Activated CD4-positive, alpha-beta memory T cell treated with anti-CD3 and anti-CD28 coated beads for 36 hours (primary cell): ENCODE data around the gene FZD1. TPM values are rescaled to one million over a fixed set of nuclear protein-coding genes. Genes with fewer than 3 reads are reported as not detected.

Experiments used
- CTCF ChIA-PET: fragments of 350-600 bp; sonication (Branson Sonifier 250); formaldehyde crosslinking; loops from one replicate; lab custom pipeline; 2021; ENCODE audit warnings: antibody characterized with exemption, inconsistent platforms; lab: Charles Lee
- POLR2A ChIA-PET: fragments of 350-600 bp; sonication (Branson Sonifier 250); formaldehyde crosslinking; loops from one replicate; lab custom pipeline; 2021; ENCODE audit warnings: antibody characterized with exemption; lab: Charles Lee
- DNase-seq: peaks from one replicate; pipeline ENCODE4 v3.0.0-alpha.2; 2020
- H3K27ac Mint-ChIP-seq: one replicate; pipeline ENCODE4 v1.8.0; 2021; ENCODE audit warnings: mixed read lengths
- H3K27me3 Mint-ChIP-seq: one replicate; pipeline ENCODE4 v1.8.0; 2021; ENCODE audit warnings: mixed read lengths
- H3K36me3 Mint-ChIP-seq: one replicate; pipeline ENCODE4 v1.8.0; 2021; ENCODE audit warnings: mixed read lengths
- H3K4me1 Mint-ChIP-seq: one replicate; pipeline ENCODE4 v1.8.0; 2021; ENCODE audit warnings: low read depth, mixed read lengths
- H3K4me3 Mint-ChIP-seq: one replicate; pipeline ENCODE4 v1.8.0; 2021; ENCODE audit warnings: mild to moderate bottlenecking, mixed read lengths
- H3K9me3 Mint-ChIP-seq: one replicate; pipeline ENCODE4 v1.8.0; 2021; ENCODE audit warnings: mixed read lengths
- intact Hi-C: fragments of 100-400 bp; cut with micrococcal nuclease; formaldehyde crosslinking; loops from one replicate; pipeline ENCODE4 v1.15.1; 2023
- total RNA-seq, 2 experiments: library from RNA; stranded (reverse); gene quantifications; one replicate each; pipeline ENCODE4 v1.2.3, GENCODE V29; 2021

Gene FZD1
- under 1 TPM in 1 of 2 experiments, not detected in 1; 0.05 TPM for total RNA-seq

GRCh38 chr7:91264046-91264923, at the start of gene FZD1:
Gene FZD1 (plus strand): TSS chr7:91264433. CDS start chr7:91264881, 448 bp downstream.
- Mint-ChIP-seq H3K27me3 (peaks cover 54% of the 10 kb centered on the region), H3K27ac (no peak within 1 kb of the TSS)

DNA sequence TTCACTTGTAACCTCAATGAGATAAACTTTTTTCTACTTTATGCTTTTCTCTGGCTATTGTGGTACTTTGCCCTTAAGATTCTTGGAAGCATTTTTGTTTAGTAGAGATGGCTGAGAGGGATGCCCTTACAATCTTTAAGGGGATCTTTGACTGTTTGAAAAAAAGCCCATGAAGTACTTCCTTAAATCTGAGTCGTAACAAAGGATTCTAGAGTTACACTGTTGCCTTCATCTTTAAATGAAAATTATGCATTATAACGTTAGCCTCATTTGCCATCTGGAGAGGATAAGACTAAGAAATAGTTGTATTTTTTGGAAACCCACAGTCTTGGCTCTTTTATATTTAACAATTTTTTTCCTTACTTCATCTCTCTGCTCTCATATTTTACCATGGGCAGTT, 37.8 kb upstream of the FZD1 start:
- Mint-ChIP-seq H3K4me1 (no peaks in the 10 kb centered on the region), H3K9me3 (no peaks in the 10 kb centered on the region), H3K27me3 (no peaks in the 10 kb centered on the region), H3K36me3 (no peaks in the 10 kb centered on the region), H3K4me3 (no peak overlapping the region), H3K27ac (no peak overlapping the region)
- POLR2A ChIA-PET = no interaction called here
- intact Hi-C loops = no loop called here
- DNase-seq = no peak
- CTCF ChIA-PET = no interaction called here

More at GRCh38 chr7:91264046-91264923, at the start of gene FZD1:
- Mint-ChIP-seq H3K36me3 (no peaks in the 10 kb centered on the region), H3K4me1 (peaks cover 1% of the 10 kb centered on the region), H3K4me3 (peak within 1 kb of the TSS; percentile 64), H3K9me3 (no peaks in the 10 kb centered on the region)
- ChIA-PET CTCF (no interaction called here), POLR2A (no interaction called here)
- DNase-seq = peak; percentile 79
- intact Hi-C loops = loop anchor here (5.0 kb wide), 3 partner anchors 177 to 1183 kb away; partner anchors contain the start of genes GATAD1 and MTERF1

DNA sequence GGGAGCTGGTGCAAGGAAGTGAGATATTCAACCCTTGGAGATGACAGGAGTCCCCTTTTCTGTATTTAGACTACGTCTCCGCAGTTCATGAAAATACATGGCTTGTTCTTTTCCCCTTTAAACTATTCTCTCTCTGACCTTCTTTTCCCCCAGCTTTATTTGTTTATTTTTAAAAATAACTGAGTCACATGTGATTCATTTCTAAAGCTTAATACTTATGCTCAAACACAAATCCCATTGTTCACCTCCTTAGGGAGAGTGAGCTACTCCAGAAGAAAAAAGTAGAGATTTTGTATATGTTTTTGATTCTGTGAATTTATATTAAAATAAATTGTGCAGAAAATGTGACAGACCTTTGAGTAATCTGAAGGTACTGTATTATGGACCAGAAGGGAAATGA, 35.9 kb upstream of the FZD1 start:
- no peaks in the 10 kb centered on the region for H3K36me3 Mint-ChIP-seq
- intact Hi-C loops = no loop called here
- no peak overlapping the region for H3K4me3 Mint-ChIP-seq
- no peaks in the 10 kb centered on the region for H3K27me3 Mint-ChIP-seq
- no peaks in the 10 kb centered on the region for H3K4me1 Mint-ChIP-seq
- no peak overlapping the region for H3K27ac Mint-ChIP-seq
- DNase-seq = no peak
- CTCF ChIA-PET = no interaction called here
- POLR2A ChIA-PET = no interaction called here
- H3K9me3 Mint-ChIP-seq = no peaks in the 10 kb centered on the region

- no peak for DNase-seq
- intact Hi-C loops = no loop called here
- POLR2A ChIA-PET = no interaction called here
- Mint-ChIP-seq H3K9me3 (no peaks in the 10 kb centered on the region), H3K36me3 (no peaks in the 10 kb centered on the region), H3K4me1 (no peaks in the 10 kb centered on the region), H3K27me3 (no peaks in the 10 kb centered on the region), H3K4me3 (no peak overlapping the region), H3K27ac (no peak overlapping the region)
- CTCF ChIA-PET = no interaction called here
Observed at GRCh38 chr7:91228927-91229558, 35.2 kb upstream of the FZD1 start.

DNA sequence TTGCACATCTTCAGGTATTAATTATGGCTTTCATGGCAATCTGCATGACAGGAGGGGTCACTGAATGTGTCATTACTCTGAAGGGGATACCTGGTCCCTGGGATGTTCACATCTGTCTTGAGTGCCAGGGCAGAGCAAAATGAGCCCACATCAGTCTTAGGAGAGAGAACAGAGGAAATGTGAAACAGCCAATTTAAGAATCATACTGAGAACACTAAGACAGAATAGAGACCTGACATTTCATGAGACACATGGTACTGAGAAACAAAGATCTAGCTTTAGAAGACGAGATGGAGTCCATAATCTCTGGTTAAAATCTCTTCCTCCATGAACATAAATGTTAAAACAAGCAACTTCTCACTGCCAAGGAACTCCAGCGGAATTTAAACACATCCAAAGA, 34.1 kb upstream of the FZD1 start:
- Mint-ChIP-seq H3K9me3 (no peaks in the 10 kb centered on the region), H3K4me1 (no peaks in the 10 kb centered on the region), H3K27me3 (no peaks in the 10 kb centered on the region), H3K36me3 (no peaks in the 10 kb centered on the region), H3K27ac (no peak overlapping the region), H3K4me3 (no peak overlapping the region)
- intact Hi-C loops = no loop called here
- CTCF ChIA-PET = no interaction called here
- DNase-seq = no peak
- POLR2A ChIA-PET = no interaction called here

DNA sequence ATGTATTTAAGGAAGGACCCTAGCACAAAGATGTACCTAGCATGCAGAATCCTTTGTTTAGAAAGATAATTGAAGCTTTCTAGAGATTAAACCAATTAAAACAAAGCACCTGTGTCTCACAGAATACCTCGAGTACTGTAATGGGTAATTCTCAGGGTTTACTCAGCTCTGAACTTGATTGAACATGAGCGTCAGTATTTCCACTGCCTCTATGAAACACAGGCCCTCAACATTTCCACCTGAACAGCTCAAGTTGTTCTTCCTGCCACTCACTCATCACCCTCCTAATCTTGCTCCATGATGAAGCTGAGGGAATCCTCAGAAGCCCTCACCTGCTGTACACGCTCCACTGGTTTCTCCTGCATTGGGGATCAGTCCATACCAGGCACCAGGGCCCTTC, 33.7 kb upstream of the FZD1 start:
- Mint-ChIP-seq H3K27me3 (no peaks in the 10 kb centered on the region), H3K9me3 (no peaks in the 10 kb centered on the region), H3K4me3 (no peak overlapping the region), H3K27ac (no peak overlapping the region), H3K4me1 (no peaks in the 10 kb centered on the region), H3K36me3 (no peaks in the 10 kb centered on the region)
- no peak for DNase-seq
- intact Hi-C loops = no loop called here
- ChIA-PET POLR2A (no interaction called here), CTCF (no interaction called here)

DNA sequence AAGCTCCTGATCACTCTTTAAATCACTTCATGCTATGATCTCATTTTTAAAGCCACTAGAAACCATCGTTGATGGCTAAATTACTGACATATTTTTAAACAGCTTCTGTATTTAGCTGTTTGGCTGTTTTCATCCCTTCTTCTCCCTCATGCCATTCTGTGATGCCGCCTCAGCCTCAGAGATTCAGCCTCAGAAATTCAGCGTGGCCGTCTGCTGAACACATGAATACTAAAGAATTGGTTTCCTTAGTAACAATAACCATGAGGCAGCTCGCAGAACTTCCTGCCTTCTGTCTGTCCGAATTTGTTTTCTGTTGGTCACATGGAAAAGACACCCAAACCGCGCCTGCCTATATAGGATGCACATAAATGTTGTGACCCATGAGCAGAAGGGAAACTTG, 31.0 kb upstream of the FZD1 start:
- DNase-seq = no peak
- Mint-ChIP-seq H3K27me3 (no peaks in the 10 kb centered on the region), H3K4me3 (no peak overlapping the region), H3K9me3 (no peaks in the 10 kb centered on the region), H3K27ac (no peak overlapping the region), H3K4me1 (no peaks in the 10 kb centered on the region), H3K36me3 (no peaks in the 10 kb centered on the region)
- POLR2A ChIA-PET = no interaction called here
- intact Hi-C loops = no loop called here
- CTCF ChIA-PET = no interaction called here

- intact Hi-C loops = no loop called here
- POLR2A ChIA-PET = no interaction called here
- CTCF ChIA-PET = no interaction called here
- Mint-ChIP-seq H3K27me3 (no peaks in the 10 kb centered on the region), H3K4me3 (no peak overlapping the region), H3K36me3 (no peaks in the 10 kb centered on the region), H3K4me1 (no peaks in the 10 kb centered on the region), H3K27ac (no peak overlapping the region), H3K9me3 (no peaks in the 10 kb centered on the region)
- no peak for DNase-seq
Observed at GRCh38 chr7:91235211-91235832, 28.9 kb upstream of the FZD1 start.

DNA sequence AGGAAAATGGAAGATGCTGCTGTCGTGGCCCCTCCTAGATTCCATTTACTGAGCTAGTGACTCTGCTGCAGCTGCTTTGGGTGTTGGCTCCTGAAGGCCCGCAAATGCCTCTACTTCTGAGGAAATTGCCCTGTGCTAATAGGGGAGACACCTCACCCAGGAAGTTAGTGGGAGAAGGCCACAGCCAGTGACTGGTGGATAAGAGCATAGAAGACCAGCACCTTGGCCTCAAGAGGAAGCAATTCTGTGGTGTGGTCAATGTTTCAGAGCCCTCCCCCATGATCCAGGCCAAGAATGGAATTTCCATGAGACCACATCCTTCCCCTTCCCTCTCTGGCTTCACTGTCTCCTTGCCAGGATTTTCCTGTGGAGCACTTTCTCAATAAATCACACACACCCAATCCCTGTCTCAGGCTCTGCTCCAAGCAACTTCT, 25.0 kb upstream of the FZD1 start:
- intact Hi-C loops = no loop called here
- Mint-ChIP-seq H3K9me3 (no peaks in the 10 kb centered on the region), H3K36me3 (no peaks in the 10 kb centered on the region), H3K27me3 (peaks cover 2% of the 10 kb centered on the region), H3K4me3 (no peak overlapping the region), H3K27ac (no peak overlapping the region), H3K4me1 (no peaks in the 10 kb centered on the region)
- DNase-seq = no peak
- CTCF ChIA-PET = no interaction called here
- POLR2A ChIA-PET = no interaction called here

DNA sequence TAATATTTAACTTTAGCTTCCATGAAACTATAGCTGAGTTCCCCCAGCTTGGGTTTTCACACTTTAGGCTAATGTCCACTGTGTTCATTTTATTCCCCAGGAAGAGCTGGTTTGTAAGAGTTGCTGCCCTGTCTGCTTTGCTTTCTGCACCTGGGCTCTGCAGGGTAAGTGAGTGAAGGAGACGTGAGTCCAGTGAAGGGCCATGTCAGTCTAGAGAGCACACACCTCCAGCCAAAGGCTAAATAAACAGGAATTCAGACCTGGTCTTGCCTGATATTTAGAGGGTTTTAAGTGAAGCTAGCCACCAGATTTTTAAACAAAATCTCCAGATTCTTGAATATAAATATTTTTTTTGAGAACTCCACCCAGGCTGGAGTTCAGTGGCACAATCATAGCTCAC, 24.5 kb upstream of the FZD1 start:
- intact Hi-C loops = no loop called here
- H3K36me3 Mint-ChIP-seq = no peaks in the 10 kb centered on the region
- H3K27me3 Mint-ChIP-seq = peaks cover 2% of the 10 kb centered on the region
- no peak overlapping the region for H3K27ac Mint-ChIP-seq
- no peaks in the 10 kb centered on the region for H3K4me1 Mint-ChIP-seq
- ChIA-PET CTCF (no interaction called here), POLR2A (no interaction called here)
- no peak for DNase-seq
- no peak overlapping the region for H3K4me3 Mint-ChIP-seq
- no peaks in the 10 kb centered on the region for H3K9me3 Mint-ChIP-seq

- no peak overlapping the region for H3K4me3 Mint-ChIP-seq
- H3K27ac Mint-ChIP-seq = no peak overlapping the region
- H3K27me3 Mint-ChIP-seq = peaks cover 2% of the 10 kb centered on the region
- DNase-seq = no peak
- H3K4me1 Mint-ChIP-seq = no peaks in the 10 kb centered on the region
- ChIA-PET POLR2A (no interaction called here), CTCF (no interaction called here)
- no peaks in the 10 kb centered on the region for H3K36me3 Mint-ChIP-seq
- H3K9me3 Mint-ChIP-seq = no peaks in the 10 kb centered on the region
- intact Hi-C loops = no loop called here
Observed at GRCh38 chr7:91240376-91240941, 23.8 kb upstream of the FZD1 start.

GRCh38 chr7:91242097-91242844, 22.0 kb upstream of the FZD1 start:
- no peaks in the 10 kb centered on the region for H3K36me3 Mint-ChIP-seq
- no peak overlapping the region for H3K27ac Mint-ChIP-seq
- no peaks in the 10 kb centered on the region for H3K9me3 Mint-ChIP-seq
- intact Hi-C loops = no loop called here
- no peak overlapping the region for H3K4me3 Mint-ChIP-seq
- DNase-seq = no peak
- H3K4me1 Mint-ChIP-seq = no peaks in the 10 kb centered on the region
- CTCF ChIA-PET = no interaction called here
- POLR2A ChIA-PET = no interaction called here
- peaks cover 2% of the 10 kb centered on the region for H3K27me3 Mint-ChIP-seq
